H1 (cell line): ENCODE measurements around the gene ESR1. TPM values are rescaled to one million over a fixed set of nuclear protein-coding genes. Genes with fewer than 3 reads are reported as not detected.

Experiments used
- CTCF ChIA-PET: fragments of 300-600 bp; sonication (Branson Sonifier 250); formaldehyde crosslinking; loops from one replicate; lab custom pipeline; 2021; ENCODE audit not compliant: partially characterized antibody; lab: Charles Lee
- POLR2A ChIA-PET: fragments of 300-600 bp; sonication (Branson Sonifier 250); formaldehyde crosslinking; loops from one replicate; lab custom pipeline; 2021; ENCODE audit warnings: inconsistent platforms; ENCODE audit not compliant: partially characterized antibody; lab: Charles Lee
- DNase-seq, 2 experiments: peaks; one replicate each; pipeline versions ENCODE4 v3.0.0 to v3.0.0-alpha.2; 2010 to 2022; ENCODE audit warnings: low spot score in 2 of 2, low read depth in 1 of 2, mixed read lengths in 1 of 2
- FAIRE-seq: peaks from 2 replicates; lab custom pipeline; 2011; peaks lifted over from hg19 to GRCh38; lab: Jason Lieb, UNC
- H2AFZ ChIP-seq: 2 replicates; pipeline ENCODE4 v1.8.1; 2012; ENCODE audit warnings: low read length, inconsistent platforms
- H2AK5ac ChIP-seq: 2 replicates; pipeline ENCODE4 v1.6.1; 2013; ENCODE audit warnings: low read depth, low read length
- H2BK120ac ChIP-seq: replicated peaks from 2 replicates; pipeline ENCODE3; 2013; ENCODE audit warnings: low read depth, low read length, inconsistent platforms
- H2BK12ac ChIP-seq: 2 replicates; pipeline ENCODE4 v1.6.1; 2013; ENCODE audit warnings: low read depth, low read length
- H2BK15ac ChIP-seq: 2 replicates; pipeline ENCODE4 v1.6.1; 2013; ENCODE audit warnings: low read length
- H2BK20ac ChIP-seq: 2 replicates; pipeline ENCODE4 v1.6.1; 2013; ENCODE audit warnings: low read length
- H2BK5ac ChIP-seq: 2 replicates; pipeline ENCODE4 v1.6.1; 2013; ENCODE audit warnings: low read depth, low read length
- H3K14ac ChIP-seq: 2 replicates; pipeline ENCODE4 v1.6.1; 2013; ENCODE audit warnings: inconsistent platforms; ENCODE audit not compliant: insufficient read length
- H3K18ac ChIP-seq: 2 replicates; pipeline ENCODE4 v1.6.1; 2013; ENCODE audit warnings: low read length; ENCODE audit errors: extremely low read depth
- H3K23ac ChIP-seq: 2 replicates; pipeline ENCODE4 v1.6.1; 2013; ENCODE audit warnings: inconsistent platforms; ENCODE audit not compliant: insufficient read length
- H3K23me2 ChIP-seq: 2 replicates; pipeline ENCODE4 v1.6.1; 2013; ENCODE audit warnings: low read depth, low read length
- H3K27ac ChIP-seq: 2 replicates; pipeline ENCODE4 v1.6.1; 2011; ENCODE audit warnings: low read depth, low read length, inconsistent platforms
- H3K27me3 ChIP-seq, 4 experiments: replicated peaks in 1 of 4; 1 replicate in 1 of 4; 2 replicates in 3 of 4; pipeline versions ENCODE4 v1.6.1 to v1.8.1; 2011 to 2013; ENCODE audit warnings: low read length in 3 of 4, mild to moderate bottlenecking in 3 of 4, inconsistent platforms in 2 of 4, mixed read lengths in 2 of 4, moderate library complexity in 1 of 4; ENCODE audit not compliant: control insufficient read depth in 3 of 4, insufficient read depth in 3 of 4; ENCODE audit errors: extremely low read depth in 1 of 4
- H3K36me3 ChIP-seq, 4 experiments: 2 replicates each; pipeline versions ENCODE4 v1.6.1 to v1.8.1; 2011 to 2013; ENCODE audit warnings: mild to moderate bottlenecking in 4 of 4, low read length in 3 of 4, moderate library complexity in 2 of 4, control low read depth in 1 of 4, inconsistent platforms in 1 of 4; ENCODE audit not compliant: insufficient read depth in 4 of 4, control insufficient read depth in 2 of 4
- H3K4ac ChIP-seq: replicated peaks from 2 replicates; pipeline ENCODE3; 2013; ENCODE audit warnings: low read length, low read depth, mixed read lengths, inconsistent platforms; ENCODE audit not compliant: insufficient read length
- H3K4me1 ChIP-seq, 4 experiments: replicated peaks in 1 of 4; 1 replicate in 1 of 4; 2 replicates in 3 of 4; pipeline versions ENCODE4 v1.6.1 to v1.8.1; 2011 to 2013; ENCODE audit warnings: low read length in 3 of 4, inconsistent platforms in 2 of 4, mixed read lengths in 1 of 4; ENCODE audit not compliant: insufficient read depth in 4 of 4, control insufficient read depth in 3 of 4
- H3K4me2 ChIP-seq, 2 experiments: 2 replicates each; pipeline versions ENCODE4 v1.6.1 to v1.8.1; 2011 to 2013; ENCODE audit warnings: low read depth in 2 of 2, low read length in 2 of 2, control low read depth in 1 of 2, inconsistent platforms in 1 of 2, mild to moderate bottlenecking in 1 of 2; ENCODE audit not compliant: insufficient read depth in 1 of 2
- H3K4me3 ChIP-seq, 4 experiments: fragments of 200-600, 300-600 bp in 1 of 4; sonication (generic), shearing (Covaris generic), sonication (Bioruptor Twin) in 1 of 4; 2 replicates each; pipeline versions ENCODE4 v1.5.1 to v1.8.1; 2011 to 2016; ENCODE audit warnings: low read length in 4 of 4, low read depth in 3 of 4, control low read depth in 2 of 4, inconsistent platforms in 2 of 4, mild to moderate bottlenecking in 2 of 4, mixed read lengths in 1 of 4, moderate library complexity in 1 of 4; ENCODE audit not compliant: insufficient read depth in 2 of 4; ENCODE audit errors: extremely low read depth in 1 of 4
- H3K56ac ChIP-seq: replicated peaks from 2 replicates; pipeline ENCODE3; 2013; ENCODE audit warnings: low read depth, mild to moderate bottlenecking, mixed read lengths, low read length, inconsistent platforms; ENCODE audit not compliant: insufficient read length
- H3K79me1 ChIP-seq: 2 replicates; pipeline ENCODE4 v1.6.1; 2013; ENCODE audit warnings: low read depth, low read length, control low read depth
- H3K79me2 ChIP-seq, 2 experiments: 2 replicates each; pipeline versions ENCODE4 v1.6.1 to v1.8.1; 2012 to 2013; ENCODE audit warnings: low read length in 2 of 2, mild to moderate bottlenecking in 2 of 2, inconsistent platforms in 1 of 2; ENCODE audit not compliant: insufficient read depth in 2 of 2, control insufficient read depth in 1 of 2
- H3K9ac ChIP-seq, 4 experiments: replicated peaks in 1 of 4; 1 replicate in 1 of 4; 2 replicates in 3 of 4; pipeline versions ENCODE4 v1.6.1 to v1.8.1; 2011 to 2013; ENCODE audit warnings: low read depth in 3 of 4, low read length in 3 of 4, control low read depth in 2 of 4, mild to moderate bottlenecking in 2 of 4, moderate library complexity in 2 of 4, inconsistent platforms in 1 of 4; ENCODE audit errors: extremely low read depth in 1 of 4
- H3K9me3 ChIP-seq, 2 experiments: 2 replicates each; pipeline versions ENCODE4 v1.6.1 to v1.8.1; 2012 to 2013; ENCODE audit warnings: mild to moderate bottlenecking in 2 of 2, moderate library complexity in 2 of 2, control low read depth in 1 of 2, inconsistent platforms in 1 of 2, low read depth in 1 of 2, low read length in 1 of 2, mixed read lengths in 1 of 2; ENCODE audit not compliant: insufficient read depth in 2 of 2
- H4K20me1 ChIP-seq, 2 experiments: replicated peaks in 1 of 2; 2 replicates each; pipeline versions ENCODE3 to v1.8.1; 2011 to 2013; ENCODE audit warnings: inconsistent platforms in 2 of 2, low read length in 2 of 2, mild to moderate bottlenecking in 1 of 2; ENCODE audit not compliant: insufficient read depth in 2 of 2, control insufficient read depth in 1 of 2
- H4K5ac ChIP-seq: 2 replicates; pipeline ENCODE4 v1.6.1; 2013; ENCODE audit warnings: low read length, low read depth, mixed read lengths, inconsistent platforms; ENCODE audit not compliant: insufficient read length
- H4K8ac ChIP-seq: 2 replicates; pipeline ENCODE4 v1.8.0; 2013; ENCODE audit warnings: mild to moderate bottlenecking, moderate library complexity, low read length, inconsistent platforms; ENCODE audit not compliant: insufficient read depth; ENCODE audit errors: extremely low read depth
- H4K91ac ChIP-seq: replicated peaks from 2 replicates; pipeline ENCODE3; 2013; ENCODE audit warnings: low read length, mixed read lengths, inconsistent platforms; ENCODE audit not compliant: insufficient read length
- ASH2L ChIP-seq: fragments of 200-600, 300-600 bp; sonication (generic); IDR thresholded peaks from one replicate; pipeline ENCODE4 v1.7.1; 2017; ENCODE audit warnings: low read length
- BCL11A ChIP-seq, 2 experiments: IDR thresholded peaks; one replicate each; pipeline ENCODE4 v1.6.1; 2011; ENCODE audit warnings: low read depth in 2 of 2, low read length in 2 of 2, mild to moderate bottlenecking in 2 of 2
- CBX5 ChIP-seq: fragments of 300-800, 300-1000 bp; sonication (generic); IDR thresholded peaks from 2 replicates; pipeline ENCODE4 v1.7.1; 2016; ENCODE audit warnings: antibody characterized with exemption, low read length, low read depth
- CTBP2 ChIP-seq: IDR thresholded peaks from 2 replicates; pipeline ENCODE4 v1.7.0; 2011; ENCODE audit warnings: borderline replicate concordance, mild to moderate bottlenecking, moderate library complexity, mixed read lengths, low read length; ENCODE audit not compliant: insufficient read depth, insufficient read length
- HDAC6 ChIP-seq: IDR thresholded peaks from one replicate; pipeline ENCODE4 v1.7.1; 2012; ENCODE audit warnings: low read depth, mild to moderate bottlenecking, inconsistent platforms, low read length, moderate library complexity
- KDM4A ChIP-seq: IDR thresholded peaks from one replicate; pipeline ENCODE4 v1.7.1; 2012; ENCODE audit warnings: low read depth, mild to moderate bottlenecking, moderate library complexity, low read length, inconsistent platforms; ENCODE audit not compliant: severe bottlenecking
- KDM5A ChIP-seq: fragments of 200-600 bp; IDR thresholded peaks from 2 replicates; pipeline ENCODE4 v1.7.1; 2012; ENCODE audit warnings: mild to moderate bottlenecking, low read length, inconsistent platforms, mixed read lengths
- POLR2A ChIP-seq, 2 experiments: IDR thresholded peaks; 1 replicate in 1 of 2; 2 replicates in 1 of 2; pipeline ENCODE4 v1.6.1; 2011; ENCODE audit warnings: low read depth in 2 of 2, low read length in 2 of 2, mild to moderate bottlenecking in 2 of 2; ENCODE audit errors: control extremely low read depth in 1 of 2
- RNF2 ChIP-seq: fragments of 200-900, 300-1000 bp; sonication (generic); IDR thresholded peaks from 2 replicates; pipeline ENCODE4 v1.7.1; 2016; ENCODE audit warnings: borderline replicate concordance, low read depth, mild to moderate bottlenecking, antibody characterized with exemption, low read length; ENCODE audit not compliant: poor library complexity, severe bottlenecking; ENCODE audit errors: missing control alignments
- SAP30 ChIP-seq: fragments of 300-600 bp; sonication (generic); IDR thresholded peaks from 2 replicates; pipeline ENCODE4 v1.7.1; 2012; ENCODE audit warnings: low read length, moderate library complexity, mild to moderate bottlenecking, inconsistent platforms; ENCODE audit not compliant: insufficient read depth, insufficient replicate concordance
- SIN3A ChIP-seq, 2 experiments: IDR thresholded peaks in 1 of 2; conservative IDR thresholded peaks in 1 of 2; 2 replicates each; pipeline ENCODE4 v1.6.1; 2011 to 2012; ENCODE audit warnings: low read length in 2 of 2, improper control_type of control experiment in 1 of 2, low read depth in 1 of 2, mild to moderate bottlenecking in 1 of 2
- WGBS, 2 experiments: shearing (Covaris generic) in 1 of 2; methylation state at CpG; one replicate each; pipeline versions ENCODE4 v1.1.6 to v1.1.7; 2013 to 2015; ENCODE audit warnings: low lambda C conversion rate in 2 of 2, mixed read lengths in 2 of 2, inconsistent platforms in 1 of 2, low coverage in 1 of 2, missing lambda C conversion rate in 1 of 2; ENCODE audit not compliant: insufficient replicate concordance in 2 of 2, insufficient coverage in 1 of 2, insufficient read length in 1 of 2; ENCODE audit errors: extremely low coverage in 1 of 2, missing lambda C conversion rate in 1 of 2; 5-methylcytosine and 5-hydroxymethylcytosine counted together
- polyA plus RNA-seq, 7 experiments: library from polyadenylated mRNA; depleted of rRNA in 3 of 7; stranded (reverse) in 5 of 7; unstranded in 2 of 7; fragments of >200 nt in 5 of 7; fragments of 200-250 nt in 2 of 7; gene quantifications; 1 replicate in 5 of 7; 2 replicates in 1 of 7; 4 replicates in 1 of 7; pipeline versions ENCODE4 v1.2.1 to v1.2.3, GENCODE V29; 2011 to 2013; ENCODE audit warnings: missing spikeins in 2 of 7, mixed read lengths in 2 of 7
- total RNA-seq: library from RNA; stranded (reverse); fragmentation: NEBNext Ultra II Directional; extraction: Animal tissue kit (Norgen Biotek cat#: 25700); gene quantifications from 2 replicates; pipeline ENCODE4 v1.2.1, GENCODE V29; 2021
- TF ChIP-seq, protein P1 (sequence below): IDR thresholded peaks from 2 replicates; pipeline ENCODE4 v1.6.1; 2012; ENCODE audit warnings: inconsistent platforms
- TF ChIP-seq, protein P2 (sequence below): IDR thresholded peaks from 2 replicates; pipeline ENCODE4 v1.6.1; 2012; ENCODE audit warnings: inconsistent platforms

The ESR1 gene
- total and polyA plus RNA-seq, 2 of the 8 experiments (the other 6 are each of a cell fraction or from before 2014, with no cell fraction given): 0.03 to 0.17 TPM

DNA sequence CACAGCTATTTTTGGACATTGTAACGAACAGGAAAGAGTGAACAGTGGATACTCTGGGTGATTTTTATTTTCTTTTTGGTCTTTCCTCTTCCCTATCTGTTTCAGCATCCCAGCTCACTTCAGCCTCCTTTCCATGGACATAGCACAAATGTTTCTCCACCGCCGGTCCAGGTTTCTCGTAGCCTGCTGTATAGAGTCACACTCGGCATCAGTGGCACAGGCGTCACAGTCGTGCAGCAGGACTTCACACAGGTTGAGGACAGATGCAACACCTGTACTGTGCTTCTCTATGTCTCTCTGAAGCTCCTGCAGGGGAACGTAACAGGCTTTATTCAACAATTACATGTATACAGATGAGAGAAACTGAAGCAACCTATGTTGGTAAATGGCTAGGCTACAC lies 348.3 kb downstream of the ESR1 start:
- no peak overlapping the region for H2AFZ ChIP-seq
- H4K91ac ChIP-seq: no peak overlapping the region
- H3K79me1 ChIP-seq: no peaks in the 10 kb centered on the region
- H3K4me1 ChIP-seq: no peaks in the 10 kb centered on the region
- no peak overlapping the region for H2BK120ac ChIP-seq
- no peak overlapping the region for H4K5ac ChIP-seq
- no peak overlapping the region for H3K18ac ChIP-seq
- no peak overlapping the region for H2BK15ac ChIP-seq
- no peak for DNase-seq
- ChIA-PET CTCF (interaction anchor here (0.6 to 1.3 kb wide), 2 partner anchors 31 to 92 kb away, joined by 3 to 6 read pairs; no protein-coding TSS in a partner anchor), POLR2A (no interaction called here)
- no peak overlapping the region for H2BK5ac ChIP-seq
- H2BK12ac ChIP-seq: no peak overlapping the region
- peak overlapping the region; percentile 51; the same call in 1 of the 2 replicates for H4K8ac ChIP-seq
- H2AK5ac ChIP-seq: no peak overlapping the region
- H3K4ac ChIP-seq: no peak overlapping the region
- no peak overlapping the region for H3K23ac ChIP-seq
- H3K9ac ChIP-seq: no peak overlapping the region
- H2BK20ac ChIP-seq: no peak overlapping the region
- no peak overlapping the region for H3K27ac ChIP-seq
- no peaks in the 10 kb centered on the region for H3K23me2 ChIP-seq
- H4K20me1 ChIP-seq: no peaks in the 10 kb centered on the region
- no peak overlapping the region for H3K4me2 ChIP-seq
- no peaks in the 10 kb centered on the region for H3K79me2 ChIP-seq
- no peak overlapping the region for H3K4me3 ChIP-seq
- no peak overlapping the region for H3K14ac ChIP-seq
- no peaks in the 10 kb centered on the region for H3K9me3 ChIP-seq
- WGBS, 2 experiments: 93% methylated on average over 8 of the region's 8 CpGs; no CpG with 5 or more reads in 1 of the 2 experiments
- no peak for FAIRE-seq
- H3K56ac ChIP-seq: no peak overlapping the region
- no peaks in the 10 kb centered on the region for H3K27me3 ChIP-seq
- H3K36me3 ChIP-seq: no peaks in the 10 kb centered on the region
- TF ChIP-seq CBX5 (no peak), RNF2 (no peak), KDM4A (no peak), BCL11A (IDR thresholded peaks at IDR 0.05; ENCODE audit: low read depth in 2 of 2, low read length in 2 of 2) (no peak), POLR2A (IDR thresholded peaks at IDR 0.05; ENCODE audit: control extremely low read depth in 1 of 2, low read depth in 2 of 2, low read length in 2 of 2) (no peak), HDAC6 (no peak), CTBP2 (no peak), KDM5A (no peak), SAP30 (no peak), SIN3A (conservative IDR thresholded peaks at IDR 0.05 in 1 of 2, IDR thresholded peaks at IDR 0.05 in 1 of 2; ENCODE audit: low read depth in 1 of 2, low read length in 2 of 2) (no peak), ASH2L (no peak)
- TF ChIP-seq, protein P1, sequence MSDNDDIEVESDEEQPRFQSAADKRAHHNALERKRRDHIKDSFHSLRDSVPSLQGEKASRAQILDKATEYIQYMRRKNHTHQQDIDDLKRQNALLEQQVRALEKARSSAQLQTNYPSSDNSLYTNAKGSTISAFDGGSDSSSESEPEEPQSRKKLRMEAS: no peak
- TF ChIP-seq, protein P2, sequence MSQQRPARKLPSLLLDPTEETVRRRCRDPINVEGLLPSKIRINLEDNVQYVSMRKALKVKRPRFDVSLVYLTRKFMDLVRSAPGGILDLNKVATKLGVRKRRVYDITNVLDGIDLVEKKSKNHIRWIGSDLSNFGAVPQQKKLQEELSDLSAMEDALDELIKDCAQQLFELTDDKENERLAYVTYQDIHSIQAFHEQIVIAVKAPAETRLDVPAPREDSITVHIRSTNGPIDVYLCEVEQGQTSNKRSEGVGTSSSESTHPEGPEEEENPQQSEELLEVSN: no peak
